Fibroblast of pulmonary artery (primary cell): ENCODE results near the gene ITGB8.

Experiments used
- DNase-seq: peaks from one replicate; pipeline ENCODE4 v3.0.0-alpha.2; 2010; ENCODE audit warnings: low read depth
- H3K4me3 ChIP-seq: replicated peaks from 2 replicates; pipeline ENCODE4 v1.5.1; 2011; ENCODE audit warnings: low read depth, mild to moderate bottlenecking, control low read depth, low read length, moderate library complexity
- CTCF ChIP-seq: IDR thresholded peaks from 2 replicates; pipeline ENCODE4 v1.5.1; 2011; ENCODE audit warnings: mild to moderate bottlenecking, control low read depth, low read length, inconsistent platforms; ENCODE audit errors: missing control alignments

ITGB8 gene

GRCh38 chr7:20331910-20332813, 1.5 kb downstream of the ITGB8 start:
- peak overlapping the region; percentile 71 for H3K4me3 ChIP-seq
- no peak for DNase-seq
- TF ChIP-seq CTCF, result no peak

- TF ChIP-seq CTCF, result no peak
- DNase-seq, result no peak
- H3K4me3 ChIP-seq, result no peak overlapping the region
Measured at GRCh38 chr7:20338285-20338684, 7.6 kb downstream of the ITGB8 start.

- H3K4me3 ChIP-seq, result no peak overlapping the region
- TF ChIP-seq CTCF, result no peak
- DNase-seq, result peak; percentile 51
Measured at GRCh38 chr7:20340839-20341238, 10.1 kb downstream of the ITGB8 start.

- H3K4me3 ChIP-seq, result no peak overlapping the region
- no peak for DNase-seq
- peak; percentile 16 for TF ChIP-seq CTCF
Measured at GRCh38 chr7:20343205-20343604, 12.5 kb downstream of the ITGB8 start.

GRCh38 chr7:20343941-20344340, 13.2 kb downstream of the ITGB8 start:
- TF ChIP-seq CTCF, result no peak
- H3K4me3 ChIP-seq, result no peak overlapping the region
- no peak for DNase-seq

- no peak for DNase-seq
- no peak for TF ChIP-seq CTCF
- no peak overlapping the region for H3K4me3 ChIP-seq
Measured at GRCh38 chr7:20344396-20344795, 13.7 kb downstream of the ITGB8 start.

GRCh38 chr7:20346577-20346976, 15.9 kb downstream of the ITGB8 start:
- no peak for DNase-seq
- no peak for TF ChIP-seq CTCF
- H3K4me3 ChIP-seq, result no peak overlapping the region
